ENCODE data around the gene PRPF8. TPM values are rescaled to one million over a fixed set of nuclear protein-coding genes. Genes with fewer than 3 reads are reported as not detected.

Gene PRPF8
- total and polyA plus RNA-seq, 10 of the 15 experiments (the other 5 are each of a cell fraction or from before 2014, with no cell fraction given) = 77.2 to 337 (median 162) TPM

GRCh38 chr17:1720856-1721386 lies 36.3 kb upstream of the PRPF8 start:
- Histone ChIP-seq H3K4me2 (ENCODE audit: control insufficient read depth, insufficient read depth) (no peak overlapping the region), H3K4me3 (no peak overlapping the region), H3K36me3 (ENCODE audit: control insufficient read depth in 2 of 2, insufficient read depth in 2 of 2, low read length in 1 of 2) (peaks cover 0 to 1% of the 10 kb centered on the region in 2 experiments; a peak in 1 of 4 replicates), H3K27me3 (replicated peaks in 1 of 2; ENCODE audit: control insufficient read depth in 2 of 2, insufficient read depth in 2 of 2, low read length in 1 of 2) (no peaks in the 10 kb centered on the region), H3K9me3 (replicated peaks; ENCODE audit: control insufficient read depth, insufficient read depth, low read length) (no peaks in the 10 kb centered on the region), H3K9ac (ENCODE audit: control insufficient read depth, insufficient read depth, low read length) (0 out of 2 replicates have a peak overlapping the region, but pooled peaks have one; percentile 7), H4K20me1 (ENCODE audit: control insufficient read depth, insufficient read depth) (no peaks in the 10 kb centered on the region), H3K4me1 (ENCODE audit: control insufficient read depth, insufficient read depth, low read length) (peaks cover 28% of the 10 kb centered on the region), H3K27ac (ENCODE audit: control insufficient read depth, insufficient read depth) (no peak overlapping the region), H2AFZ (ENCODE audit: control insufficient read depth, low read depth, low read length) (no peak overlapping the region), H3K79me2 (ENCODE audit: control insufficient read depth, insufficient read depth, low read length) (peaks cover 19% of the 10 kb centered on the region)
- DNase-seq (ENCODE audit: low read depth, low spot score) = no peak
- peak; percentile 83 for FAIRE-seq
- POLR2A ChIA-PET = interaction anchor here (0.6 to 5.1 kb wide), 11 partner anchors 15 to 172 kb away, joined by 3 to 16 read pairs (median 4); no protein-coding TSS in a partner anchor
- SMC1A ChIA-PET (ENCODE audit: uncharacterized antibody, unreplicated experiment) = interaction anchor here (0.6 to 8.4 kb wide), 28 partner anchors 10 to 562 kb away, joined by 3 to 88 read pairs (median 4); no protein-coding TSS in a partner anchor
- ATAC-seq = no peak
- in situ Hi-C loops (cut with MboI) = loop anchor here (5.0 kb wide), 1 partner anchor 111 kb away; the partner anchor contains the start of gene RPA1
- CTCF ChIA-PET = interaction anchor here (0.5 to 11.0 kb wide), 47 partner anchors 8 to 336 kb away, joined by 3 to 232 read pairs (median 4); partner anchors contain the start of genes DPH1, RILP and RTN4RL1
- intact Hi-C loops (cut with micrococcal nuclease; ENCODE audit: unreplicated experiment) = loop anchor here (1.0 to 5.0 kb wide), 3 partner anchors 63 to 321 kb away; partner anchors contain the start of gene OVCA2
- RAD21 ChIA-PET (ENCODE audit: unreplicated experiment) = interaction anchor here (0.7 to 5.7 kb wide), 19 partner anchors 9 to 188 kb away, joined by 3 to 80 read pairs (median 4); partner anchors contain the start of genes RPA1 and SMYD4
- WGBS (ENCODE audit: insufficient coverage, insufficient replicate concordance, low lambda C conversion rate, missing lambda C conversion rate) = 31% methylated on average over 11 of the region's 11 CpGs
- no TSS peak for BruUV-seq (replicated peaks)
- TF ChIP-seq ELK1 (IDR thresholded peaks at IDR 0.05; ENCODE audit: low read depth, low read length) = no peak
- TF ChIP-seq CBX5 (IDR thresholded peaks at IDR 0.05; ENCODE audit: low read depth) = no peak
- TF ChIP-seq LARP7 (IDR thresholded peaks at IDR 0.05) = no peak
- no peak for TF ChIP-seq ATF7 (IDR thresholded peaks at IDR 0.05; ENCODE audit: low read depth)
- no peak for TF ChIP-seq FOS (IDR thresholded peaks at IDR 0.05; ENCODE audit: borderline replicate concordance, extremely low read depth, insufficient read length)
- TF ChIP-seq CEBPZ (IDR thresholded peaks at IDR 0.05; ENCODE audit: low read depth, low read length) = no peak
- TF ChIP-seq CREB1 (IDR thresholded peaks at IDR 0.05; ENCODE audit: low read depth) = no peak
- TF ChIP-seq BACH1 (IDR thresholded peaks at IDR 0.05; ENCODE audit: borderline replicate concordance) = no peak
- peak; percentile 96 to 98 (median 97) for TF ChIP-seq CTCF (IDR thresholded peaks at IDR 0.05 in 2 of 3, conservative IDR thresholded peaks at IDR 0.05 in 1 of 3; ENCODE audit: control insufficient read depth in 2 of 3, extremely low read depth in 1 of 3, insufficient read depth in 1 of 3, low read depth in 3 of 3, low read length in 3 of 3)
- TF ChIP-seq ESRRA (IDR thresholded peaks at IDR 0.05; ENCODE audit: low read length) = peak; percentile 88; the same call in 1 of the 2 replicates
- TF ChIP-seq ZNF24 (IDR thresholded peaks at IDR 0.05) = no peak
- no peak for TF ChIP-seq ZNF217 (IDR thresholded peaks at IDR 0.05)
- TF ChIP-seq STAT3 (IDR thresholded peaks at IDR 0.05; ENCODE audit: low read depth, low read length) = no peak
- TF ChIP-seq RAD21 (IDR thresholded peaks at IDR 0.05; ENCODE audit: insufficient read depth, low read depth, low read length) = peak; percentile 94
- no peak for TF ChIP-seq IRF3 (IDR thresholded peaks at IDR 0.05)
- TF ChIP-seq NFXL1 (IDR thresholded peaks at IDR 0.05; ENCODE audit: borderline replicate concordance) = no peak
- TF ChIP-seq SRF (IDR thresholded peaks at IDR 0.05; ENCODE audit: low read depth in 2 of 2, low read length in 2 of 2) = no peak
